Neural cell (in vitro differentiated cells): ENCODE results near the gene ACOT7. TPM values are rescaled to one million over a fixed set of nuclear protein-coding genes. Genes with fewer than 3 reads are reported as not detected.

Experiments used
- H2AFZ ChIP-seq: fragments of 200-600, 300-800 bp; sonication (generic), shearing (Covaris generic); 2 replicates; pipeline ENCODE4 v1.6.0; 2014; ENCODE audit warnings: low read depth, mild to moderate bottlenecking, antibody characterized with exemption, low read length, moderate library complexity
- H3F3A ChIP-seq: fragments of 200-600 bp; shearing (Covaris generic); 2 replicates; pipeline ENCODE4 v1.6.1; 2016; ENCODE audit warnings: mild to moderate bottlenecking, moderate library complexity, mixed read lengths, antibody characterized with exemption, low read length; ENCODE audit not compliant: insufficient read depth, poor library complexity, severe bottlenecking
- H3K27ac ChIP-seq: fragments of 200-600, 300-800 bp; sonication (generic), shearing (Covaris generic); 2 replicates; pipeline ENCODE4 v1.5.1; 2014; ENCODE audit warnings: mild to moderate bottlenecking, low read length, moderate library complexity
- H3K27me3 ChIP-seq: fragments of 300-800, 200-600 bp; sonication (generic), shearing (Covaris generic); 2 replicates; pipeline ENCODE4 v1.6.0; 2014; ENCODE audit warnings: mild to moderate bottlenecking, low read depth, low read length, moderate library complexity; ENCODE audit not compliant: insufficient read depth
- H3K36me3 ChIP-seq: fragments of 300-800, 200-600 bp; sonication (generic), shearing (Covaris generic); 2 replicates; pipeline ENCODE4 v1.5.1; 2014; ENCODE audit warnings: mild to moderate bottlenecking, antibody characterized with exemption, low read length, moderate library complexity; ENCODE audit not compliant: insufficient read depth
- H3K4me2 ChIP-seq: fragments of 300-800, 200-600 bp; sonication (generic), shearing (Covaris generic); 2 replicates; pipeline ENCODE4 v1.6.0; 2014; ENCODE audit warnings: mild to moderate bottlenecking, low read length
- H3K4me3 ChIP-seq: fragments of 300-800, 200-600 bp; sonication (generic), shearing (Covaris generic); 2 replicates; pipeline ENCODE4 v1.5.1; 2014; ENCODE audit warnings: mild to moderate bottlenecking, low read length, moderate library complexity
- H3K79me2 ChIP-seq: fragments of 200-600 bp; shearing (Covaris generic); replicated peaks from 2 replicates; pipeline ENCODE4 v1.6.0; 2014; ENCODE audit warnings: mild to moderate bottlenecking, low read length, moderate library complexity; ENCODE audit not compliant: insufficient read depth
- H3K9ac ChIP-seq: fragments of 300-800, 200-600 bp; sonication (generic), shearing (Covaris generic); 2 replicates; pipeline ENCODE4 v1.6.1; 2016; ENCODE audit warnings: mild to moderate bottlenecking, low read length, mixed read lengths
- H3K9me2 ChIP-seq: fragments of 200-600 bp; shearing (Covaris generic); 2 replicates; pipeline ENCODE4 v1.6.1; 2016; ENCODE audit warnings: mild to moderate bottlenecking, low read length, mixed read lengths; ENCODE audit not compliant: insufficient read depth
- H3K9me3 ChIP-seq: fragments of 200-600, 300-800 bp; sonication (generic), shearing (Covaris generic); 2 replicates; pipeline ENCODE4 v1.6.1; 2016; ENCODE audit warnings: mild to moderate bottlenecking, mixed run types, low read length, moderate library complexity, mixed read lengths
- H4K20me1 ChIP-seq: fragments of 200-600 bp; shearing (Covaris generic); 2 replicates; pipeline ENCODE4 v1.6.1; 2016; ENCODE audit warnings: mild to moderate bottlenecking, mixed run types; ENCODE audit not compliant: insufficient read depth
- EP300 ChIP-seq: fragments of 450-650 bp; conservative IDR thresholded peaks from 2 replicates; pipeline ENCODE4 v1.6.1; 2014; ENCODE audit warnings: antibody characterized with exemption, mild to moderate bottlenecking, moderate library complexity; ENCODE audit not compliant: poor library complexity, severe bottlenecking
- EZH2 ChIP-seq: fragments of 200-600, 300-800 bp; shearing (Covaris generic), sonication (generic); IDR thresholded peaks from 2 replicates; pipeline ENCODE4 v1.6.1; 2014; ENCODE audit warnings: antibody characterized with exemption, low read length, borderline replicate concordance, mild to moderate bottlenecking; ENCODE audit not compliant: insufficient read depth, poor library complexity, severe bottlenecking
- MXI1 ChIP-seq: fragments of 450-650 bp; conservative IDR thresholded peaks from 2 replicates; pipeline ENCODE4 v1.6.1; 2014; ENCODE audit warnings: antibody characterized with exemption, mild to moderate bottlenecking; ENCODE audit not compliant: poor library complexity, severe bottlenecking
- POLR2AphosphoS5 ChIP-seq: IDR thresholded peaks from 2 replicates; pipeline ENCODE4 v1.6.1; 2012
- RAD21 ChIP-seq: fragments of 450-650 bp; conservative IDR thresholded peaks from 2 replicates; pipeline ENCODE4 v1.6.1; 2014; ENCODE audit warnings: antibody characterized with exemption, mild to moderate bottlenecking, moderate library complexity
- REST ChIP-seq: IDR thresholded peaks from 2 replicates; pipeline ENCODE4 v1.6.1; 2012; ENCODE audit warnings: borderline replicate concordance
- SMC3 ChIP-seq: fragments of 450-650 bp; conservative IDR thresholded peaks from 2 replicates; pipeline ENCODE4 v1.6.1; 2014; ENCODE audit warnings: antibody characterized with exemption, mild to moderate bottlenecking, moderate library complexity; ENCODE audit not compliant: poor library complexity
- TAF1 ChIP-seq: IDR thresholded peaks from 2 replicates; pipeline ENCODE4 v1.6.1; 2012; ENCODE audit warnings: low read depth
- polyA plus RNA-seq: library from polyadenylated mRNA; depleted of rRNA; stranded (reverse); fragments of >200 nt; gene quantifications from 2 replicates; pipeline ENCODE4 v1.2.3, GENCODE V29; 2014
- TF ChIP-seq, protein P1 (sequence below): fragments of 450-650 bp; IDR thresholded peaks from 2 replicates; pipeline ENCODE4 v1.5.1; 2014; ENCODE audit warnings: antibody characterized with exemption, mild to moderate bottlenecking, moderate library complexity; ENCODE audit not compliant: poor library complexity, severe bottlenecking

Gene ACOT7
- polyA plus RNA-seq, 1 donor from 2014 or later = 101 TPM

DNA sequence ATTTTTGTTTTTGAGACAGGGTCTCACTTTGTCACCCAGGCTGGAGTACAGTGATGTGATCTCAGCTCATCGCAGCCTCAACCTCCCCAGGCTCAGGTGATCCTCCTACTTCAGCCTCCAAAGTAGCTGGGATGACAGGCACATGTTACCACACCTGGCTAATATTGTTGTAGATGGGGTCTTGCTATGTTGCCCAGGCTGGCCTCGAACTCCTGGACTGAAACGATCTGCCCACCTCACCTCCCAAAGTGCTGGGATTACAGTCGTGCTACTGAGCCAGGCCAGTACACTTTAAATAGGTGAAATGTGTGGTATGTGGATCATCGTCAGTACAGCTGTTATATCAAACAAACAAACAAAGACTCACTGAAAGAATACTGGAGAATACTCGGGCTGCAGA lies 97.7 kb downstream of the ACOT7 start:
- Histone ChIP-seq H3K4me3 (no peak overlapping the region), H4K20me1 (no peaks in the 10 kb centered on the region), H3K9ac (no peak overlapping the region), H3K27ac (no peak overlapping the region), H3K9me2 (no peaks in the 10 kb centered on the region), H2AFZ (no peak overlapping the region), H3K36me3 (no peaks in the 10 kb centered on the region), H3K9me3 (no peaks in the 10 kb centered on the region), H3K27me3 (no peaks in the 10 kb centered on the region), H3K79me2 (no peaks in the 10 kb centered on the region), H3K4me2 (no peak overlapping the region), H3F3A (no peaks in the 10 kb centered on the region)
- no peak for TF ChIP-seq SMC3
- TF ChIP-seq, protein P1, sequence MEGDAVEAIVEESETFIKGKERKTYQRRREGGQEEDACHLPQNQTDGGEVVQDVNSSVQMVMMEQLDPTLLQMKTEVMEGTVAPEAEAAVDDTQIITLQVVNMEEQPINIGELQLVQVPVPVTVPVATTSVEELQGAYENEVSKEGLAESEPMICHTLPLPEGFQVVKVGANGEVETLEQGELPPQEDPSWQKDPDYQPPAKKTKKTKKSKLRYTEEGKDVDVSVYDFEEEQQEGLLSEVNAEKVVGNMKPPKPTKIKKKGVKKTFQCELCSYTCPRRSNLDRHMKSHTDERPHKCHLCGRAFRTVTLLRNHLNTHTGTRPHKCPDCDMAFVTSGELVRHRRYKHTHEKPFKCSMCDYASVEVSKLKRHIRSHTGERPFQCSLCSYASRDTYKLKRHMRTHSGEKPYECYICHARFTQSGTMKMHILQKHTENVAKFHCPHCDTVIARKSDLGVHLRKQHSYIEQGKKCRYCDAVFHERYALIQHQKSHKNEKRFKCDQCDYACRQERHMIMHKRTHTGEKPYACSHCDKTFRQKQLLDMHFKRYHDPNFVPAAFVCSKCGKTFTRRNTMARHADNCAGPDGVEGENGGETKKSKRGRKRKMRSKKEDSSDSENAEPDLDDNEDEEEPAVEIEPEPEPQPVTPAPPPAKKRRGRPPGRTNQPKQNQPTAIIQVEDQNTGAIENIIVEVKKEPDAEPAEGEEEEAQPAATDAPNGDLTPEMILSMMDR = no peak
- no peak for TF ChIP-seq EP300
- TF ChIP-seq POLR2AphosphoS5 = no peak
- no peak for TF ChIP-seq REST
- TF ChIP-seq MXI1 = no peak
- TF ChIP-seq TAF1 = no peak
- no peak for TF ChIP-seq EZH2

GRCh38 chr1:6294890-6295556 lies 98.5 kb downstream of the ACOT7 start:
- no peaks in the 10 kb centered on the region for H3K27me3 ChIP-seq
- H3F3A ChIP-seq = no peaks in the 10 kb centered on the region
- no peaks in the 10 kb centered on the region for H4K20me1 ChIP-seq
- H3K4me3 ChIP-seq = no peak overlapping the region
- no peaks in the 10 kb centered on the region for H3K9me3 ChIP-seq
- no peaks in the 10 kb centered on the region for H3K9me2 ChIP-seq
- H2AFZ ChIP-seq = no peak overlapping the region
- no peak overlapping the region for H3K27ac ChIP-seq
- H3K9ac ChIP-seq = no peak overlapping the region
- no peak overlapping the region for H3K4me2 ChIP-seq
- TF ChIP-seq RAD21 (no peak), EZH2 (no peak), POLR2AphosphoS5 (no peak), SMC3 (no peak), TAF1 (no peak), REST (no peak)
- TF ChIP-seq, protein P1 = no peak
- no peaks in the 10 kb centered on the region for H3K79me2 ChIP-seq
- H3K36me3 ChIP-seq = no peaks in the 10 kb centered on the region
